Measurements from ENCODE around the gene APLNR. TPM values are rescaled to one million over a fixed set of nuclear protein-coding genes. Genes with fewer than 3 reads are reported as not detected.

Gene APLNR
- total RNA-seq, 1 experiment from 2014 or later, result 0.39 TPM

GRCh38 chr11:57200917-57201316 lies 36.1 kb downstream of the APLNR start:
- Histone ChIP-seq H3K56ac (ENCODE audit: insufficient read length, low read depth, low read length) (no peak overlapping the region), H2BK120ac (ENCODE audit: low read depth, low read length, poor library complexity, severe bottlenecking) (no peak overlapping the region), H4K20me1 (ENCODE audit: control insufficient read depth, insufficient read depth, insufficient read length) (no peaks in the 10 kb centered on the region), H2BK5ac (ENCODE audit: insufficient read length, low read length) (no peak overlapping the region), H4K5ac (ENCODE audit: insufficient read length, low read depth, low read length) (no peak overlapping the region), H3K4ac (ENCODE audit: low read depth, low read length) (no peak overlapping the region), H3K79me1 (ENCODE audit: insufficient read depth, low read depth, low read length, poor library complexity, severe bottlenecking) (no peaks in the 10 kb centered on the region), H4K91ac (ENCODE audit: insufficient read length, low read depth, low read length) (no peak overlapping the region), H3K27me3 (ENCODE audit: insufficient read depth, low read length) (no peaks in the 10 kb centered on the region; the same call in 1 of the 2 replicates), H2AK5ac (ENCODE audit: insufficient read length, low read length) (no peak overlapping the region), H2BK20ac (ENCODE audit: low read depth, low read length, poor library complexity, severe bottlenecking) (no peak overlapping the region), H4K8ac (replicated peaks; ENCODE audit: insufficient read length, low read depth, low read length) (no peak overlapping the region), H2BK15ac (ENCODE audit: low read depth, low read length) (no peak overlapping the region), H2AFZ (ENCODE audit: low read length) (no peak overlapping the region), H3K4me2 (ENCODE audit: insufficient read depth, insufficient read length, low read length) (no peak overlapping the region), H3K18ac (ENCODE audit: insufficient read length, low read depth, low read length) (no peak overlapping the region), H3T11ph (ENCODE audit: low read length) (no peak overlapping the region), H3K9me3 (ENCODE audit: control insufficient read depth, low read depth, low read length) (no peaks in the 10 kb centered on the region), H3K27ac (ENCODE audit: insufficient read length, low read depth, low read length) (no peak overlapping the region), H3K23ac (ENCODE audit: insufficient read length, low read depth, low read length) (no peak overlapping the region), H3K4me1 (ENCODE audit: insufficient read depth, low read length) (peaks cover 7% of the 10 kb centered on the region; the same call in 1 of the 2 replicates), H3K79me2 (ENCODE audit: insufficient read depth, low read length) (no peaks in the 10 kb centered on the region), H3K9ac (ENCODE audit: extremely low read depth, insufficient read length, low read length) (no peak overlapping the region), H2BK12ac (ENCODE audit: insufficient read length, low read depth, low read length) (no peak overlapping the region), H3K14ac (ENCODE audit: insufficient read depth, low read length) (0 out of 2 replicates have a peak overlapping the region, but pooled peaks have one; percentile 22), H3K23me2 (ENCODE audit: insufficient read length, low read depth, low read length, poor library complexity, severe bottlenecking) (no peaks in the 10 kb centered on the region)
- H3K36me3 Mint-ChIP-seq (ENCODE audit: insufficient read depth in 1 of 3, low read depth in 3 of 3), result peaks cover 0 to 2% (median 0%) of the 10 kb centered on the region in 3 experiments; a peak in 1 of 7 replicates
- H3K4me3 Mint-ChIP-seq, result no peak overlapping the region
- H3K27ac Mint-ChIP-seq, result no peak overlapping the region
- no peak for DNase-seq
- no peaks in the 10 kb centered on the region for H3K27me3 Mint-ChIP-seq (ENCODE audit: low read depth)
- peaks cover 21 to 23% of the 10 kb centered on the region in 2 experiments for H3K4me1 Mint-ChIP-seq
- WGBS (ENCODE audit: extremely low coverage, insufficient read length, low lambda C conversion rate), result no CpG with 5 or more reads among the region's 7 CpGs
- H3K9me3 Mint-ChIP-seq, result no peaks in the 10 kb centered on the region; a peak in 1 of 5 replicates
- TF ChIP-seq CTCF (conservative IDR thresholded peaks at IDR 0.05), result no peak
